NCI-H2196 (cell line): Measurements from ENCODE around the gene TMEM237.
"Not testable (repeated sequence)": the region's sequence is repeated elsewhere in the genome, so short reads cannot be mapped to it uniquely, and the experiment has no call there.

Experiments
- DNase-seq: peaks from one replicate; lab custom pipeline; 2025; ENCODE audit not compliant: unreplicated experiment; lab: John Stamatoyannopoulos, UW

TMEM237 gene

DNA sequence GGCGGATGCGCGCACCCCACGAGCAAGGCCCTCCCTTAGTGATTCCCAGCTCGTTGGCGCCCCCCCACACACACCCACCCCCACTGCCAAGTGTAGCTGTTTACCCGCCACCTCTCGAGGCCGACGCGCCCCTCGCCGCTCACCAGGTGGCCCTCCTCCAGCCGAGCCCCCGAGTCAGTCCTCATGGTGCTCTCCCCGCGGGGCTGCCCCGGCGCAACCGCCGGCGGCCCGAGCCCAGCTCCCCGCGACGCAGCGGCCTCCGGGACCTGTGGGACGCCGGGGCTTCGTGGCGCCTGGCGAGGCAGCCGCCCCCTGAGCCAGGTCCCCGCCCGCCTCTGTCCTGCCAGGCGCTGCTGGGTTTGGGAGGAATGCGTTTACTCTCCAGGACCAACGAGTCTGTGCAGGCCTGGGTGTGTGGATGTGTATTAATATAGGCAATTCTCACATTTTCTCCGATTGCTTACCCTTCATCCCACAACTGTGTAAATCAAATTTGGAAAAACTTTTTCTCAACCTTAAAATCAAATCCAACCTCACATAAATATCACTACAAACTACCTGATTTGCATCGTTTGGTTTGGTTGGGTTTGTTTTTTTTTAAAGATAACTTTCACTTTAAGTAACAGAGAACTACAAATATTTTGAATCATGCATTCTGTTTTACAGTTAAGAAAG lies at the start of gene TMEM237:
TMEM237 (minus strand) TSS at position 288 of the 675 bp plus-strand sequence; CDS start at position 185, 103 bp downstream.
- DNase-seq = no peak

- DNase-seq = no peak
These were observed 41.9 kb upstream of the TMEM237 start for GRCh38 chr2:201685156-201685555.

GRCh38 chr2:201680743-201681142 lies 37.4 kb upstream of the TMEM237 start:
- no peak for DNase-seq

- no peak for DNase-seq
These were observed 35.1 kb upstream of the TMEM237 start for GRCh38 chr2:201678401-201678800.

- DNase-seq = no peak
These were observed 32.2 kb upstream of the TMEM237 start for GRCh38 chr2:201675454-201675853.

DNA sequence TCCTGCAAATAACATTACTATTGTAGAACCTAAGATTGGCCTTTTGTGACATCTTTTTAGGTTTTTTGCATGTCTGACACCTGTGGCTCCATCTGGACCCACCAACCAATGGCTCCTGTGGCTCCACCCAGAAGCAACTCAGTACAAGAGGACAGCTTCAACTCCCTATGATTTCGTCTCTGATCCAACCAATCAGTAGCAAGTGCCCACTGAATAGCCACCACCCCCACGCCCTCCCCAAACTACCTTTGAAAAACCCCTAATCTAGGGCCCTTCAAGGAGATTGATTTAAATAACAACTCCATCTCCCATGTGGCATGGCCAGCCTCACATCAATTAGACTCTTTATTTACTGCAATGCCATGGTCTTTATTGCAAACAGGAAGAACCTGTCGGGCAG lies 31.5 kb upstream of the TMEM237 start:
- no peak for DNase-seq

GRCh38 chr2:201674298-201674697 lies 31.0 kb upstream of the TMEM237 start:
- DNase-seq = no peak

DNA sequence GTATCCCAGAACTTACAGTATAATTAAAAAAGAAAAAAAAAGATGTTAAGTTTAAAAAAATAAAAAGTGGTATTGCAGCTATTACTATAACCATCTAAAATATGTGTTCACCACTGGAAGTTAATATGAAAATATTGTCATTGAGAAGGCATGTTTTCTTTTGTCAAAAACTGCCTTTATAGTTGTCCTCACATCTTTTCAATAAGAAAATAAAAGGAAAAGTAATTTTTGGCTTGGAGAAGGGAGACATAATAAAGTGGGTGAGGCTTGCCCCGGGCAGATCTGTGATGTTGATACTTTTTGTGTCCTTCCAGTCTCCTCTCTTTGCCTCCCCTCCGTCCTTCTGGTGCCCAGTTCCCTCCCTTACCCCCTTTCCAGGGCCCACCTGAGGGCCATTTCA lies 30.2 kb upstream of the TMEM237 start:
- no peak for DNase-seq

DNA sequence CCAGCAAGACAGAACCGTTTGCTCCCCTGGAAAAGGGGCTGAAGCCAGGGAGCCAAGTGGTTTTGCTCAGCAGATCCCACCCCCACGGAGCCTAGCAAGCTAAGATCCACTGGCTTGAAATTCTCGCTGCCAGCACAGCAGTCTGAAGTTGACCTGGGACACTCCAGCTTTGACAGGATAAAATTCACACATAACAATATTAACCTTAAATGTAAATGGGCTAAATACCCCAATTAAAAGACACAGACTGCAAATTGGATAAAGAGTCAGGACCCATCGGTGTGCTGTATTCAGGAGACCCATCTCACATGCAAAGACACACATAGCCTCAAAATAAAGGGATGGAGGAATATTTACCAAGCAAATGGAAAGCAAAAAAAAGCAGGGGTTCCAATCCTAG lies 27.9 kb upstream of the TMEM237 start:
- not testable (repeated sequence) for DNase-seq

- no peak for DNase-seq
These were observed 26.6 kb upstream of the TMEM237 start for GRCh38 chr2:201669865-201670264.

- DNase-seq = no peak
These were observed 25.2 kb upstream of the TMEM237 start for GRCh38 chr2:201668402-201668910.

DNA sequence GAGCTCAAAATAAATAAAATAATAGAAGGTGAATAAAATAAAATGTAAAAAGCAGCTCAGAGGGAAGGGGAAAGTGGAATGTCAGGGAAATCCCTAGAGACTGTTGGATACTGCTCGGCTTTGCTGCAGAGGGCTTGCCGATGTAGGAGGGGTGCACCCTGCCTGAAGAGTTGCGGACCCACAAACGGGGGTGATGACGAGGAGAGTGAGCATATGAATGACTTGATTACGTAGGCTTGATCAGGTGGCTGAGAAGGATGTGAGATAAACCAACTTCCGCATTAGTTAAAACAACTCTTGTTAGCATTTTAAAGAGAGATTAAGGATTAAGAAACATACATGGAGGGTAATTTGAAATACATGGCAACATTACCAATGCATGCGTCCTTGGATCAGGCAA lies 21.0 kb upstream of the TMEM237 start:
- no peak for DNase-seq

DNA sequence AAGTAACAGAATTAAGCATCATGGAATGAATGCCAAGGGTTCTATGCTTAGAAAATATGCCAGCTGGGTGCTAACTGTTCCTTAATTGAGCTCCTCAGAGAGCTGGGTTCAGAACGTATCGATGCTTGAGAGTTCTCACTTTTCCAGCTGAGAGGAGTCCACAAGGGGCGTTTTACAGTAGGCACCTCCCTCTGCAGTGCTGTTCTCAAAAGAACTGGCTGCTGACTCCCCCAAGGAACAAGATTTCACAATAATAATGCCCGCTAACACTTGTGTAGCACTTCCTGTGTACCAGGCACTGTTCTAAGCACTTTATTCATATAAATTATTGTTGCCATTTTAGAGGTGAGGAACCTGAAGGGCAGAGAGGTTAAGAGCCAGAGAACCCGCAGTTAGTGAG lies 18.1 kb upstream of the TMEM237 start:
- DNase-seq = no peak

- DNase-seq = no peak
These were observed 17.1 kb upstream of the TMEM237 start for GRCh38 chr2:201660293-201660895.

GRCh38 chr2:201656740-201657139 lies 13.4 kb upstream of the TMEM237 start:
- no peak for DNase-seq

GRCh38 chr2:201656102-201656501 lies 12.8 kb upstream of the TMEM237 start:
- DNase-seq = no peak

DNA sequence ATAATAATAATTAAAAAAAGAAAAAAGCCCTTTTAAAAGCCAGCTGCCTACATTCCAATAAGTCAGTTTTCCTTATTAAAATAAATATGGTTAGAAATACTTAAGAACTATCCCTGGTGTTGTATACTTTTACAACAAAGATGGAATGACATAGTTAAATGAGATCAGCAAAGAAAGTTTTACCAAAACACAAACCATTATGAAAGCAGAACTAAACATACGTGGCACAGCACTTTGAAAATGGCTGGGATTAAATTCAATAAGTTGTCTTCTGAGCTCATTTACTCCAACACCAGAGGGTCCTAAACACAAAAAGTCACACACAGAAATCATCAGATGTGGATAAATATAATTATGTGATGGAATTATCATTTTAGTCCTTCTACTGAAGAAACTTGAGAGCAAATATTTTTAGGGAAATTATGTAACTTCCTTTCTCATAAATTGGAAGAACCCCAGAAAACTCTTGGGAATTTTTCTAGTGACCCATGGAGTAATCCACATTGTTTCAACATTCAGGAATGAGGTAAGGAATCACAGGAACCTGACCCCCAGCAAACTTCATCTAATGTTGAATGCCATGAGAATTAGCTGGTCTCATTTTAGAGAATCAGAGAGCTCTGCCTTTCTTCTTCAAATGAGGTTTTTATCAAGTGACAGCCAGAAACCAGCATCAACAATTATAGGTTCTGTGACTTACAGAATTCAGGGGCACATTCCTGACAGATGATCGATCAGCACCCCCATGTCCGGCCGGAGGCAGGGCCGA lies 11.5 kb upstream of the TMEM237 start:
- no peak for DNase-seq

DNA sequence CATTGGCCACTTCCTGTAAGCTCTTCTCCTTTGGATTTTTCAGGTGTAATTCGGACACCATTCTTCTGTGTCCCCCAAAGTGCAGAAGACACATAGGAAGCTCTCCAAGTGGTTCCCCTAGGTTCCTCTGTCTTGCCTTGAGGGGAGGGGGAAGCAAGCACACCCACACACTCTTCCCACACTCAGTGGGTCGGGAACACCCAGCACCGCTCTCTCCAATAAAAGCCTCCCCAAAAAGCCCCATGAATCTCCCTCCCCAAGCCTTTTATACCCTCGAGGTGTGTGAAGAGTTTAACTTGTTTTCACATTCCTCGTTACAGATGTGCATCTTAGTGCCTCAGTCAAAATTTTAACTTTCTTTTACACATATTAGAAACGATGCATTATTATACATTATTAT lies 9.9 kb upstream of the TMEM237 start:
- no peak for DNase-seq

- no peak for DNase-seq
These were observed 6.1 kb upstream of the TMEM237 start for GRCh38 chr2:201649442-201649841.

DNA sequence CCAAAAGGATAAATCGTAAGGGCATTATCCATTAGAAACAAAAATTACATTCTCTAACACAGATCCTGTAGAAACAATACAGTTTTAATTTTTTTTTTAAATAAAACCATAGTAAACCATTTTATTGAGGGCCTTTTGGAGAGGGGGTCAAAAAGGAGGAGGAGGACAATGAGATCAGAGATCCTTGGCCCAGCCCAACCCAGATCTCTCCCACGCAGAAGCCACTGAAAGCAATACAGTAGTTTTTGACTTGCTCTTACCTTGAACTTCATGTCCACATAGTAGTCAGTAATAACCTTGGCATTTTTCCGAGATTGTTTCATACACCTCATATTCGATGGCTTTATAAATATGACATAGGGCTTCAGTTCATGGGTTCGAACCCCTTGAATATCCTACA lies 4.1 kb upstream of the TMEM237 start:
- DNase-seq = no peak

GRCh38 chr2:201644001-201644400 lies 698 bp upstream of the TMEM237 start:
- no peak for DNase-seq
